H1 (cell line): Measurements from ENCODE around the gene RNGTT.

Experiments used
- ATF3 ChIP-seq: IDR thresholded peaks from 2 replicates; pipeline ENCODE4 v1.6.1; 2011; ENCODE audit warnings: low read depth, mild to moderate bottlenecking, low read length; ENCODE audit not compliant: insufficient read depth
- CHD2 ChIP-seq: IDR thresholded peaks from 2 replicates; pipeline ENCODE4 v1.6.1; 2012; ENCODE audit warnings: low read length, improper control_type of control experiment
- CHD7 ChIP-seq: fragments of 300-600 bp; sonication (generic); IDR thresholded peaks from 2 replicates; pipeline ENCODE4 v1.7.1; 2012; ENCODE audit warnings: low read length, moderate library complexity, mild to moderate bottlenecking, inconsistent platforms; ENCODE audit not compliant: insufficient replicate concordance
- CTCF ChIP-seq, 3 experiments: IDR thresholded peaks; 1 replicate in 2 of 3; 2 replicates in 1 of 3; pipeline versions ENCODE4 v1.5.1 to v1.6.1; 2011; ENCODE audit warnings: low read length in 3 of 3, mild to moderate bottlenecking in 3 of 3, inconsistent platforms in 2 of 3, low read depth in 1 of 3, moderate library complexity in 1 of 3; ENCODE audit not compliant: insufficient read depth in 1 of 3; ENCODE audit errors: control extremely low read depth in 1 of 3
- EZH2 ChIP-seq: fragments of 200-600 bp; sonication (generic); IDR thresholded peaks from 2 replicates; pipeline ENCODE4 v1.7.1; 2012; ENCODE audit warnings: low read depth, mild to moderate bottlenecking, moderate library complexity, low read length, inconsistent platforms; ENCODE audit not compliant: severe bottlenecking
- GTF2F1 ChIP-seq: IDR thresholded peaks from 2 replicates; pipeline ENCODE4 v1.6.1; 2012; ENCODE audit warnings: low read depth, low read length, improper control_type of control experiment, borderline replicate concordance
- HDAC6 ChIP-seq: IDR thresholded peaks from one replicate; pipeline ENCODE4 v1.7.1; 2012; ENCODE audit warnings: low read depth, mild to moderate bottlenecking, inconsistent platforms, low read length, moderate library complexity
- JUN ChIP-seq: IDR thresholded peaks from 2 replicates; pipeline ENCODE4 v1.6.1; 2011; ENCODE audit warnings: low read depth, mild to moderate bottlenecking, improper control_type of control experiment, low read length
- KDM5A ChIP-seq: fragments of 200-600 bp; IDR thresholded peaks from 2 replicates; pipeline ENCODE4 v1.7.1; 2012; ENCODE audit warnings: mild to moderate bottlenecking, low read length, inconsistent platforms, mixed read lengths
- POLR2A ChIP-seq, 2 experiments: IDR thresholded peaks; 1 replicate in 1 of 2; 2 replicates in 1 of 2; pipeline ENCODE4 v1.6.1; 2011; ENCODE audit warnings: low read depth in 2 of 2, low read length in 2 of 2, mild to moderate bottlenecking in 2 of 2; ENCODE audit errors: control extremely low read depth in 1 of 2
- SIN3A ChIP-seq, 2 experiments: IDR thresholded peaks in 1 of 2; conservative IDR thresholded peaks in 1 of 2; 2 replicates each; pipeline ENCODE4 v1.6.1; 2011 to 2012; ENCODE audit warnings: low read length in 2 of 2, improper control_type of control experiment in 1 of 2, low read depth in 1 of 2, mild to moderate bottlenecking in 1 of 2
- SRF ChIP-seq: IDR thresholded peaks from 2 replicates; pipeline ENCODE4 v1.6.1; 2011; ENCODE audit warnings: mild to moderate bottlenecking, low read depth, low read length, moderate library complexity

- TF ChIP-seq CHD2 = no peak
- no peak for TF ChIP-seq KDM5A
- TF ChIP-seq JUN = no peak
- TF ChIP-seq ATF3 = no peak
- TF ChIP-seq CTCF (IDR thresholded peaks at IDR 0.05; ENCODE audit: control extremely low read depth in 1 of 3, insufficient read depth in 1 of 3, low read depth in 1 of 3, low read length in 3 of 3) = no peak
- no peak for TF ChIP-seq POLR2A (IDR thresholded peaks at IDR 0.05; ENCODE audit: control extremely low read depth in 1 of 2, low read depth in 2 of 2, low read length in 2 of 2)
- TF ChIP-seq SRF = no peak
- no peak for TF ChIP-seq EZH2
- TF ChIP-seq CHD7 = no peak
- TF ChIP-seq SIN3A (conservative IDR thresholded peaks at IDR 0.05 in 1 of 2, IDR thresholded peaks at IDR 0.05 in 1 of 2; ENCODE audit: low read depth in 1 of 2, low read length in 2 of 2) = no peak
- TF ChIP-seq HDAC6 = no peak
- no peak for TF ChIP-seq GTF2F1
Observed at GRCh38 chr6:89002523-89002922, 39.1 kb upstream of the RNGTT start.
